HG03280 (cell line): Measurements from ENCODE around the gene PKP4.

ENCODE experiments used
- ATAC-seq: cut with Tn5 transposase; IDR thresholded peaks from one replicate; pipeline ENCODE4 v1.9.1; 2021; ENCODE audit warnings: mild to moderate bottlenecking, moderate library complexity; ENCODE audit not compliant: unreplicated experiment

The PKP4 gene

DNA sequence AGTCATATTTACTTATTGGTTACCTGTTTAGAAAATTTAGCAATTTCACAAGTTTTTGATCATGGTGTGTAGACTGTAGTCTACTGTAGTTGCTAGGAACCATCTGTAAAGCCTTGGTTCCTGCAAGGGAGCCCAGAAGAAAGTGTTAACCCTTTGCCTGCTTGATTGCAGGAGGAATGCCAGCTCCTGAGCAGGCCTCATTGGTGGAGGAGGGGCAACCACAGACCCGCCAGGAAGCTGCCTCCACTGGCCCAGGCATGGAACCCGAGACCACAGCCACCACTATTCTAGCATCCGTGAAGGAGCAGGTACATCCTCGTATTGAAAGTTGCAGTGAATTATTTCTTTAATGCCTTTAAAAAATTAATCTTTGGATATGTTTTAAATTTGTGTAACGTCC, 76.3 kb downstream of the PKP4 start:
- no peak for ATAC-seq

- ATAC-seq, result no peak
These were observed 82.6 kb downstream of the PKP4 start for GRCh38 chr2:158539176-158540005.

DNA sequence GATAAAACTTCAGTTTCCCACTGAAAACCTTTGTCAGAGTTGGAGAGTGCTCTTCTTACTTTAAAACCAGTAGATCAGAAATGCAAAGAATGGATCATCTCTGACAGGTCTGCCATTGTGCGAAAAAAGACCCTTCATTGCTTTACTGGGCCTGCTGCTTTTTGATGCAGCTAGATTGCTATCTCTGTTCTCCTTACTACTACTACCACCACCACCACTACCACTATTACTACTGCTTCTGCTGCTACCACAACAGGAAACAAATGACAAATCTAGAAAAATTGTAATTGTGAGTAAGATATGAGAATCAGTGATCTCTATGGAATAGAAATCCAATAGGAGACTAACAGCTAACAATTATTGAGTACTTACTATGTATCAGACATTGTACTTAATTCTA, 85.8 kb downstream of the PKP4 start:
- no peak for ATAC-seq

DNA sequence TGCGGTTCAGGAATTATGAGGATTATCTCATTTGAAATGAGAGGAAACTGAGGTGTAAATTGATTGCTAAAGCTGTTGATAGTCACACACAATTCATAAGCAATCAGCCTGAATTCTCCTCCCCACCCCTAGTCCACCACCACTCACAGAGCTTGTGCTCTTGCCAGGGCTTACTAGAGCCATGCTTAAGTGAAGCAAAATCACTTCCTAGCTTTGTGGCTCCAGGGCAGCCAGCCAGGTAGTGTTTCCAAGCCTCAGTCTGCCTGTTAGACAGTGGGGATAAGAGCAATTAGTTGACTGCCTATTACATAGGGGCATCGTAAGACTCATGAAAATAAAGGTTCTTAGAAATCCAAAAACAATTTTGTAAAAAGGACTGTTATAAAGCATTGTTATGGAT, 87.2 kb downstream of the PKP4 start:
- no peak for ATAC-seq

GRCh38 chr2:158544998-158545397, 88.2 kb downstream of the PKP4 start:
- ATAC-seq, result no peak

DNA sequence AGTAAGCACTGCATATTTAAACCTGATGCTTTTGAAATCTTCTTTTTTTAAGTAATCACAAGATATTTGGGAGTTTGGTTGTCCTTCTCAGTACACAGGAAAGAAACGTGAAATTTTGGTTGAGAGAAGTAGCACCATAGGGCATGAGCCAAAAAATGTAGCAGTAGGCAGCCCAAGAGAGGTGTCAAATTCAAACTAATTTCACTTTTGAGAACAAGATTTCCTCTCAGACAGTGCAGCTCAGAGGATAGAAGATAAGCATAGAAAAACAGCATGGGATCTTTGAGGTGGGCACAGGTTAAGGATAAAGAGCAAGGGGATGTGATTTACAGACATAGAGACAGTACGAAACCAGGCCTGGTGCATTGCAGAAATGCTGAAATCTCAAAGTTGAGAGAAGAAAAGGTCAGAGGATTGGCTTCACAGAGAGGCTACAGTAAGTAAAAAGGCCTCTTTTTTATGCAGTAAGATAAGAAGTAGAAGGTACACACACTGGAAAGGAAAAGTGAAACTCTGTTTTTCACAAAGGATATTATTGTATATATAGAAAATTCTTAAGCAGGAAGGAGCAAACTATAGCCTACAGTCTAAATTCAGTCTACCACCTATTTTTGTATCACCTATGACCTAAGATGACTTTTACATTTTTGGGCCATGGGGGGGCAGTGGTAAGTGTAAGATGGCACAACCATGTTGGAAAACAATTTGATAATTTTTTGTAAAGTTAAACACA, 89.8 kb downstream of the PKP4 start:
- peak; percentile 52 for ATAC-seq

DNA sequence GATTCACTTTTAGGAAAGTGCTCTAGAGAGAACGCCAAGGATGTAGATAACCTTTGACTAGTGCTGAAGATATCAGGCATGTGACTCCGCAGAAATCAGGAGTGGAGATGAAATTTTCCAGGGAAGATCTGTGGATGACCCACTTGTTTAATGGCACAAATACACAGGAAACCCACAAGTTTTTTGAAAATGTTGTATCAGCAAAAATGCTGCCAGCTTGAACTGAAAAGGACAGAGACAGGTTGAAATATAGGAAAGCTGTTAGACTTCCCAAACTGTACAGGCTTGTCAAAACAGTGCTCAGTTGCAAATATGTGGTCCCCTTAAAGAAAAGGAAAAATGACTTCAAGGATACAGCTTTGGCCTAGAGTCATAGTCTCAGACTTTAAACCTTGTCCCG, 96.5 kb downstream of the PKP4 start:
- ATAC-seq, result no peak

GRCh38 chr2:158554996-158555395, 98.2 kb downstream of the PKP4 start:
- no peak for ATAC-seq

GRCh38 chr2:158556124-158556523, 99.4 kb downstream of the PKP4 start:
- no peak for ATAC-seq

- no peak for ATAC-seq
These were observed 101.0 kb downstream of the PKP4 start for GRCh38 chr2:158557752-158558151.

- ATAC-seq, result no peak
These were observed 102.5 kb downstream of the PKP4 start for GRCh38 chr2:158559252-158559651.

GRCh38 chr2:158560259-158560658, 103.5 kb downstream of the PKP4 start:
- ATAC-seq, result no peak

GRCh38 chr2:158561054-158561453, 104.3 kb downstream of the PKP4 start:
- no peak for ATAC-seq

GRCh38 chr2:158567208-158567607, 110.5 kb downstream of the PKP4 start:
- no peak for ATAC-seq

- no peak for ATAC-seq
These were observed 112.5 kb downstream of the PKP4 start for GRCh38 chr2:158569284-158569683.

GRCh38 chr2:158570869-158571268, 114.1 kb downstream of the PKP4 start:
- ATAC-seq, result no peak

DNA sequence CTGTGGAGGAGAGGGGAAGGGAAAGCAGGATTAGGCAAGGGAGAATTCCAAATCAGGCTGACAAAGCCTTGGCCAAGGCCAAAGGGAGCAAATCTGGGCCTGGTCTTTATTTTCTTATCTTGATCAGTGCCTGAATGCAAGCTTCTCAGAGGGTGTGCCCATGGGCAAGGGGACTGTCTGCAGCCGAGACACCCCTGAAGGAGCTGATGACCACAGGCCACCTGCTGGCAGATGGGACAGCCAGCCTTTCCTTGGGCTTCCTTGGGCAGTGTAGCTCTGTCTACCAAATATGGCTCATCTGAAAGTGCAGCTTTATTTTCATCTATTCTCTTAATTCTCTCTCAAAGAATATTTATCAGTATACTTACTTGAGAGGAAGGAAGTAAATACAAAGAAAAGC, 117.0 kb downstream of the PKP4 start:
- ATAC-seq, result no peak

- no peak for ATAC-seq
These were observed 118.4 kb downstream of the PKP4 start for GRCh38 chr2:158575051-158575635.

GRCh38 chr2:158577141-158577540, 120.4 kb downstream of the PKP4 start:
- no peak for ATAC-seq

GRCh38 chr2:158578703-158579330, 122.1 kb downstream of the PKP4 start:
- ATAC-seq, result peak; percentile 78

DNA sequence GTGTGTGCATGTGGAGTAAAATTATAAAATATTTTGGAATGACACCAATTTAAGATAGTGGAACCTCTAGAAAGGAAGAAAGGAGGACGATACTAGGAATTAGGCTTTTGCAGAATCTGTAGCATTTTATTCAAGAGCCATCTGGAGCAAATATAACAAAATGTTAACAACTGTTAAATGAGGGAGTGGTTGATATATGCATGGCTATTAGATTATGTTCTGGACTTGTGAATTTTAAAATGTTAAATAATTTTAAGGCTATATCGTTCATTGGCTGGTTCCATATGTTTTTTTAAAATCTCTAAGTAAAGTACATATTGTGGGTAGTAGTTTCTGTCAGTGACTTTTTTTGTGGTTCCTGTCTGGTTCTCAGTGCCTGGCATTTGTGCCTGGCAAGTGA, 123.2 kb downstream of the PKP4 start:
- no peak for ATAC-seq
